Measurements from ENCODE around the gene KCTD19.

KCTD19 gene

DNA sequence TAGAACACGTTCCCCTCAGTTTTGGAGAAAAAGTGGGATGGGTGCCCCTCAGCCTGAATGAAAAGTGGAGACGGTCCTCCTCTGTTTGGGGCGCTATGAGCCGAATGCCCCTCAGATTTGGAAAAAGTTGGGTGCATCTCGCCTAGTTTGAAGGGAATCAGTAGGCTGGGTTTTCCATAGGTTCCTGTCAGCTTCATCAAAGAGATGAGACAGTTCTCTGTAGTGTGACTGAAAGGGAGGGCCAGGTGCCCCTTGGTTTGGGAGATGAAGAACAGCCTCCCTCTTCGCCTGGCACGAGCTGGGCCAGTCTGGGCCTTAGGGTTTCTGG, 78.5 kb downstream of the KCTD19 start:
- Mint-ChIP-seq H3K4me3 (peak overlapping the region; percentile 82), H3K4me1 (peaks cover 49% of the 10 kb centered on the region)

DNA sequence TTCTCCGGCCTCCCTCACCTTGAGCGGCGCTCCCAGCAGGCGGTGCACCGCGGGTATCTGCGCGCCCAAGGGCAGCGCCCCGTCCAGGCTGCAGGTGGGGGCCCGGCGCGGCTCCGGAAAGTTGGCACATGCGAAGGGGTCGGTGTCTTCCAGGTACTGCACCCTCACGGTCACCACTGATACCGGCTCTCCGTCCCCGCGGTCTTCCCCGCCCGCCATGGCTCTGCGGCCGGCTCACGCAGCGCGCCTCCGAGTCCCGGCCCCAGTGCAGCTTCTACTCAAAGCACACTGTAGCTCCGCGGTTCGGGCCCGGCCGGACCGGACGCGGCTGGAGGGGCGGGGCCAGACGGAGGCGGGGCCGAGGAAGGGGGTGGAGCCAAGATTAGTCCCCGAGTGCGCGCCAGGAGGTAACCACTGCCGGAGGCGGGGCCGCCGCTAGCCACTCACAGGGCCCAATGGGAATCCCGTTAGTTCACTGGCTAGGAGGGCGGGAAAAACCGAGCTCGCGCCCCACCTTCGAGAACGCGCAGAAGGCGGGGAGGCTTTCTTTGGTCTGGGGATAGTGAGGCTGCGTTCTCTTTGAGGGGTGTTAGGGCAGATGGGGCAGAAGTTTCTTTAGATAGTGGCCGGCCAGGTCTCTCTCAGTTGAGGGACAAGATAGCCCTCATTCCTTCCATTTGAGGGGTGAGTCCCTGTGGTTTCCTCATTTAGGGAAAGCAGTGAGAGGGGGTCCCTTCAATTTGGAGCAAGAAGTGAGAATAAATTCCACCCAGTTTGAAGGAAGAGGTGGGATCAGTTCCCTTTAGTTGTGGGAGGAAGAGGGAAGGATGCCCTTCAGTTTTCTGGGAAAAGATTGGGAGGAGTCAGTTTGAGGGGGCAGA, 79.1 kb downstream of the KCTD19 start, which contains the start of gene FHOD1:
Gene FHOD1 (minus strand): TSS at position 290 of the 881 bp plus-strand sequence. CDS start 71 bp downstream, at position 219.
- H3K36me3 Mint-ChIP-seq: no peaks in the 10 kb centered on the region
- peak within 1 kb of the TSS; percentile 85 for H3K27ac Mint-ChIP-seq
- H3K27me3 Mint-ChIP-seq: peaks cover 30% of the 10 kb centered on the region
- peak within 1 kb of the TSS; percentile 82 for H3K4me3 Mint-ChIP-seq
- H3K4me1 Mint-ChIP-seq: peaks cover 54% of the 10 kb centered on the region
- H3K9me3 Mint-ChIP-seq: no peaks in the 10 kb centered on the region
- peak; percentile 84 for ATAC-seq

More for the DNA sequence above, 78.5 kb downstream of the KCTD19 start:
- Mint-ChIP-seq H3K36me3 (no peaks in the 10 kb centered on the region), H3K9me3 (no peaks in the 10 kb centered on the region), H3K27ac (peak overlapping the region; percentile 85), H3K27me3 (peaks cover 30% of the 10 kb centered on the region)
- no peak for ATAC-seq

DNA sequence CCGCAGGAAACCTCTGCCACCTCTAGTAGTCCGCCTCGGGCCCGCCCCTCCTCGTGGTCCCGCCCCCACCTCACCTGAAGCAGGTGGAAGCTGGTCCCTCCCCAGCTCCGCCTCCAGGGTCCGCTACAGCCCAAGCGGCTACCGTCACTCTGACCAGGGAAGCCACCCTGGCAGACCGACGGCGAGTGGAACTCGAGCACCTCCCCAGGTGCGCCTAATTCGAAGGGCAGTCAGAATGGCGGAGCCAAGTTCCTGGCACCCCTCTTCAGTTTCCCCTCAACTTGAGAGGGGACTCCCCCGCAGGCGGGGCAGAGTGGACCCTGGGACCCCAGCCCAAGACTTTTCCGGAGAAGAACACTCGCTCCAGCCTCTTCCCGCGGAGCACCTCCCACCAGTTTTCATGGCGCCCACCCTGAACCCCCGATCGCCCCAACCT, 79.8 kb downstream of the KCTD19 start:
- H3K9me3 Mint-ChIP-seq: no peaks in the 10 kb centered on the region
- H3K4me3 Mint-ChIP-seq: peak overlapping the region; percentile 82
- peak; percentile 18 for ATAC-seq
- peaks cover 56% of the 10 kb centered on the region for H3K4me1 Mint-ChIP-seq
- peaks cover 30% of the 10 kb centered on the region for H3K27me3 Mint-ChIP-seq
- no peaks in the 10 kb centered on the region for H3K36me3 Mint-ChIP-seq
- peak overlapping the region; percentile 85 for H3K27ac Mint-ChIP-seq

DNA sequence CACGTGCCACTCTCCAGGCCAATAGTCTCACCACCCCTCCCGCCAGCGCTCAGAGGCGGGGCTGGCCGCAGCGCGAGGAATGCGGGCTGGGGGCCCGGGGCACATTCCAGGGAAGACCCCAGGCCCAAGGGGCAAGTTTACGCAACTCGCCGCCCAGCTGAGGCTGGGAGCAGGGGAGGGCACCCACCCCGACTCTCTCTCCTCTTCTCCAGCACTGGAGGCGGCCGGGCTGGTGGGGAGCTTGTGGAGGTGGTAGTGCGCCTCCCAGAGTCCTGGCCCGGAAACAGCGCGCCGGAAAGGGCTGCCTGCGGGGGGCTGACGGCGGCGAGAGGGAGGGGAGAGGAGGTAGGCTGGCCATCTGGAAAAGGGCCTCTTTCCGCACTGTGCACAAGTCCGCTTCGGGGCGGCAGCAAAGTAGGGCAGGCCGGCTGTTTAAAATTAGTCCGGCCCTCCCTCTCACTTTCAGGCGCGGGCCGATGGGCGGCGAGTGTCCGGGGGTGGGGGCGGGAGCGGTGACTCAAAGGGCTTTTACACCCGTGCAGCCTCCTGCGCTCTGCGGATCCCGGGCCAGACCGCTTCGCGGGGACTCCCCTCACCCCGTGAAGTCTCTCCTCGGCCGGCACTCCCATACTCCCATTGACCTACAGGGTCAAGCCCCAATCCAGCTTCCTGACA, 80.3 kb downstream of the KCTD19 start:
- Mint-ChIP-seq H3K9me3 (no peaks in the 10 kb centered on the region), H3K27me3 (peaks cover 30% of the 10 kb centered on the region), H3K36me3 (no peaks in the 10 kb centered on the region), H3K27ac (peak overlapping the region; percentile 85), H3K4me1 (peaks cover 61% of the 10 kb centered on the region), H3K4me3 (peak overlapping the region; percentile 82)
- ATAC-seq: peak; percentile 18

DNA sequence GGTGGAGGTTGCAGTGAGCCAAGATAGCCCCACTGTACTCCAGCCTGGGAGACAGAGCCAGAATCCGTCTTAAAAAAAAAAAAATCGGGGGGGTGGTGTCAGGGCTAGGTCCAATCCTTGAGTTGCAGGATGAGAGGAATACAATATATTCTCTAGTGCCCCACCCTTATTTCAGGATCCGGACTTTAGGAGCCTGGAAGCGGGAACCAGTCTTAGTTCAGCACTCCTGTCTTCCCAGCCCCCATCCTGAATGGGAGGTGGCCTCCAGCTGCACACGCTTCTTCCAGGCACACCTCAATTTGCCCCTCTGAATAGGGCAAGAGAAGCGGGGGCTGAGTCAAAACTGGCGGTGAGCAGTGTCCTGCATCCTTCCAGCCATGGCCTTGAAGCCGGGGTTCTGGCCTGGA, 80.9 kb downstream of the KCTD19 start:
- Mint-ChIP-seq H3K4me1 (peaks cover 63% of the 10 kb centered on the region), H3K27me3 (peaks cover 26% of the 10 kb centered on the region), H3K27ac (peak overlapping the region; percentile 85)

DNA sequence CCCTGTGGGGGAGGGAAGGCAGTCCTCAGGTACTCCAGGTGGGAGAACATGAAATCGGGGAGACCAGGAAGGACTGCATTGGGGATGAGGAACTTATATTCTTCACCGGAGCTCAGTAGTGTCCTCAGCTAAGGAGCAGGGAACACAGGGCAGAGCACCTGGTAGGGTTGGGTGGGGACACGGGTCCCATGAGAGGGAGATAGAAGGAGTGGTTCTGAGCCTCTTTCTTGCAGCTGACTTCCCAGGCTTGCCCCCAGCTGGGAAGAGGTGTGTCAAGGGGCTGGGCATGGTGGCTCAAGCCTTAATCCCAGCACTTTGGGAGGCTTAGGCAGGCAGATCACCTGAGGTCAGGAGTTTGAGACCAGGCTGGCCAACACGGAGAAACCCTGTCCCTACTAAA, 81.4 kb downstream of the KCTD19 start:
- Mint-ChIP-seq H3K36me3 (no peaks in the 10 kb centered on the region), H3K27me3 (peaks cover 21% of the 10 kb centered on the region)
- no peak for ATAC-seq

More for the DNA sequence above, 80.9 kb downstream of the KCTD19 start:
- Mint-ChIP-seq H3K9me3 (no peaks in the 10 kb centered on the region), H3K4me3 (peak overlapping the region; percentile 82), H3K36me3 (no peaks in the 10 kb centered on the region)
- no peak for ATAC-seq

DNA sequence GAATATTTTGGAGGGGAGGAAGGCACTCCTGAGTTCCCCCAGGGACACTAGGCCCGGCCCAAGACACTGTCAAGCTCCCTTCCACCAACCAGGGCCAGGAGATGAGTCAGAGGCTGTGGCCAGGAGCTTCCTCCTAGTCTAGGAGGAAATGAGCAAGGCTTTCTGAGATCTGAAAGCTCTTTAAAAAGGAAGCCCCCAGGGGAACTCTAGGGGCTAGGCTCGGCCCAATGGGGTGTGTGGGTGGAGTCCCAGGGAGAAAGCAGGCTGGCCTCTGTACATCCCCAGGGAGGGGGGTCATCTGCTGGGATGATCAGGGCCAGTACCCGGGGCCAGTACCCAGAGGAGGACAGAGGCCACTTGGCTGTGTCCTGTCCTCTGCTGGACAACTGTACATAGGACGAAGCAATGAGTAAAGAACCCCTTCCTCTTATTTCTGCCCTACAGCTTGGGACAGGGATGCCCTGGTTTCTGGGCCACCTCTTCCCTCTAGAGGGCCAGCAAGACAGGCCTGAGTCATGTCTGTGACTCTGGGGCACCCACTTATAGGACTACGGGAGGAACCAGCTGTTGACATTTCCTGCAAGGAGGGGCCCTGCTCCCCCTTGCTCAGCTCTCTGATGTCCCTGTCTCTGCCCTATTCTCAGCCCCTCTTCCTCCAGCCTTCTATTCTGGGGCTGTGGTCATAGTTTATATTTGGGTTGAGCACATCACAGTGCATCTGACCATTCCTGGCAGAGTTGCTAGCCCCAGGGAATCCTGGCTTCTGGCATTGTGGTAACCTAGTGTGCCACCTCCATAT, 82.0 kb downstream of the KCTD19 start:
- Mint-ChIP-seq H3K36me3 (no peaks in the 10 kb centered on the region), H3K4me3 (peak overlapping the region; percentile 82), H3K27ac (peak overlapping the region; percentile 85), H3K27me3 (peaks cover 15% of the 10 kb centered on the region), H3K4me1 (peaks cover 58% of the 10 kb centered on the region), H3K9me3 (no peaks in the 10 kb centered on the region)
- ATAC-seq: peak; percentile 84

More for the DNA sequence above, 81.4 kb downstream of the KCTD19 start:
- Mint-ChIP-seq H3K27ac (peak overlapping the region; percentile 85), H3K4me1 (peaks cover 63% of the 10 kb centered on the region), H3K9me3 (no peaks in the 10 kb centered on the region), H3K4me3 (peak overlapping the region; percentile 82)

DNA sequence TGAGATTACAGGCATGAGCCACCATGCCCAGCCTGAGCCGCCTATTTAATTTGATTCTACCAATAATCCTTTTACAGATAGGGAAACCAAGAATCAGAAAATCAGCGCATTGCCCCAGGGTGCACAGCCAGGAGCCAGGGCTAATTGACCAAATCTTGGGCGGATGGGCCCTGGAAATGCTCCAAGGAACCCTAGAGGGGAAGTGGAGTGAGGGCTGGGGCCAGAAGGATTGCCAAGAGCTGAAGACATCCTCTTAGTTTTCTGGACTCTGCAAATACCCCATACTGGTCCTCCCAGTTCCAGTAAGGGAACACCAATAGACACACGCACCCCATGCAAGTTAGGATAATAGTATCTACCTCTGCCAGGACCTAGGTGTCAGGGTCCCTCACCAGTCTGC, 83.1 kb downstream of the KCTD19 start:
- peaks cover 10% of the 10 kb centered on the region for H3K36me3 Mint-ChIP-seq
- H3K9me3 Mint-ChIP-seq: no peaks in the 10 kb centered on the region
- ATAC-seq: no peak
- peak overlapping the region; percentile 85 for H3K27ac Mint-ChIP-seq
- peaks cover 51% of the 10 kb centered on the region for H3K4me1 Mint-ChIP-seq
- peaks cover 8% of the 10 kb centered on the region for H3K27me3 Mint-ChIP-seq
- no peak overlapping the region for H3K4me3 Mint-ChIP-seq

DNA sequence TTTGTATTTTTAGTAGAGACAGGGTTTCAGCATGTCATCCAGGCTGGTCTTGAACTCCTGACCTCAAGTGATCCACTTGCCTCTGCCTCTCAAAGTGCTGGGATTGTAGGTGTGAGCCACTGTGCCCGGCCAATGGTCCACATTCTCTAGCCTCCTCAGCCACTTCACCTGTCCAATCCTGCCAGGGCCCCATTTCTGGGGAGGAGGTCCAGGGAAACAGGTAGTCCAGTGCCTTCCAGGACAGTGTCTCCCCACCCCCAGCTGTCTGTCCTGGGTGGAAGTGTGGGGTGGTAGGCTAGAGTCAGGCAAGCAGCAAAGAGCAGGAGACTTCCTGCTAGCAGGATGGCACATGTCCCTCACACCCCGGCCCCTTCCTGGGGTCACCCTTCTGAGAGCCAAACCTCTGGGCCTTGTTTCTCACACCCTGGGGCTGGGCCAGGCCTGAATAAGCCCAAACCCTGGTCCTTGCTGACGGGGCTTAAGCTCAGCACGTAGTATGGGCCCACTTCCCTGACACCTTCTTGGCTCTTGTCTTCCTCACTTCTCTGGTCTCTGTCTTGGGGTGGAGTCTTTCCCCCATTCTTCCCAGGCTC, 84.3 kb downstream of the KCTD19 start:
- no peaks in the 10 kb centered on the region for H3K27me3 Mint-ChIP-seq
- no peak overlapping the region for H3K4me3 Mint-ChIP-seq
- ATAC-seq: no peak
- H3K27ac Mint-ChIP-seq: peak overlapping the region; percentile 66
- H3K4me1 Mint-ChIP-seq: peaks cover 38% of the 10 kb centered on the region
- peaks cover 22% of the 10 kb centered on the region for H3K36me3 Mint-ChIP-seq
- no peaks in the 10 kb centered on the region for H3K9me3 Mint-ChIP-seq

DNA sequence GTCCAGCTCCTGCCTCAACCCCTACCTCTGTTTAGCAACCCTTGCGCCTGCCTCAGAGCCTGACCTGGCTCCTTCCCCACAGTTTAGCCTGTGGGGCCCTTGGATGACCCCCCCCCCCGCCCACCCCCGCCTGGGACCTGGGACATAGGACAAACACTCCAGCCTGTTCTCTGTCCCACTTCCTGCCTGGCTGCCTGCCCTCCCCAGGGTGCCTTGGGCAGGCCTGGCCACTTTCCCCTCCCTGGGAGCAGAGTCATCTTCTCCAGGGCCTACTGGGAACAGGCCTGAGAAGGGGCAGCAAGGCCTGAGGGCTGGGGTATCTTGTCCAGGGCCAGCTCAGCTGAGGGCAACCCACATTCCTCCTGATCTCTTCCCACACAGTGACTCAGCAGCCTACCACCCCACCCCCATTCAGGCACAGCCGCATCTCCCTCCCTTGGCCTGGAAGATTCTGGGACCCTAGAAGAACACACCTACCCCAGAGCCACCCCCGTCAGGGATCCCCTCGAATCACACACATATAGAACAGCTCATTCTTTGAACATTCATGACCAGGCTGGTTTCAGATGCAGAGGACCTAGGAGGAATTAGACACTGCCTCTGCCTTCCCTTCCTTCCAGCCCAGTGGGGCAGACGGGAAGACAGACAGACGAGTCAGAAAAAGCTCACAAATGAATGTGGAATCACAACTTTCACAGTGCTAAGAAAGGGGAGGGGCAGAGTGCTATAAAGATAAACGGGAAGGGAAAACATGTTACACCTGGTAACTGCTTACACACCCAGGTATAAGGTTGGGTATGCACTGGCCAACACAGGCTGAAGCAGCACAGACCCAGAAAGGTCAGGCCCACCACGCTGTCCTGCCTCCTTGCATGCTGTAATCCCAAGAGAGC, 85.3 kb downstream of the KCTD19 start:
- Mint-ChIP-seq H3K4me3 (no peak overlapping the region), H3K4me1 (peaks cover 37% of the 10 kb centered on the region), H3K27me3 (no peaks in the 10 kb centered on the region), H3K27ac (peak overlapping the region; percentile 69), H3K36me3 (peaks cover 32% of the 10 kb centered on the region), H3K9me3 (no peaks in the 10 kb centered on the region)
- no peak for ATAC-seq

DNA sequence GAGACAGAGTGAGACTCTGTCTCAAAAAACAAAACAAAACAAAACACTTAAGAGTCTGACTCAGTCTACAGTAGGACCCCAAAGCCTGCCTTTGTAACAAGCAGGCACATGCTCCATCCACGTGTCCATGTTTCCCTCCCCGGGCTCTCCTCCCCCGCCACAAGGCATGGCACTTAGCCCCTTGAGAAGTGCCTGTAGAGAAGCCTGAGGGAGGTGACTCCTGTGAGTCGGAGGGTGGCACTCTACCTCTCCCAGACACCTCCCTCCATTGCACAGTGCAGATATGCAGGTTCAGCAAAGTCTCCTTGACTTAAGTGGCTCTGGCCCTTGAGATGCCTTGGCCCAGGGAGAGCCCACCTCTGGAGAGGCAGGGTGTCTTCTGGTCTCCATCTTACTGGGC, 86.0 kb downstream of the KCTD19 start:
- Mint-ChIP-seq H3K27ac (peak overlapping the region; percentile 69), H3K4me3 (no peak overlapping the region), H3K4me1 (peaks cover 37% of the 10 kb centered on the region), H3K9me3 (no peaks in the 10 kb centered on the region), H3K27me3 (no peaks in the 10 kb centered on the region), H3K36me3 (peaks cover 38% of the 10 kb centered on the region)
- no peak for ATAC-seq

Measured in stimulated activated memory B cell treated with anti-CD40 and anti-IgM and Interleukin-4, amounts not matched to agents 10 μg/mL and 1 μg/mL and 100 μg/mL, for 72 hours (primary cell).